Sigmoid colon (tissue), 7 donors: ENCODE measurements around the gene MACIR. TPM values are rescaled to one million over a fixed set of nuclear protein-coding genes. Genes with fewer than 3 reads are reported as not detected.

Experiments used
- DNase-seq: peaks from one replicate; pipeline ENCODE4 v3.0.0-alpha.2; 2019
- H3K27ac ChIP-seq, 4 donors: fragments of 200-600 bp; sonication (generic); one replicate each; pipeline ENCODE4 v1.5.1; 2016 to 2019; ENCODE audit warnings: mild to moderate bottlenecking in 1 of 4
- H3K27me3 ChIP-seq, 3 donors: fragments of 200-600 bp; sonication (generic); one replicate each; pipeline ENCODE4 v1.5.1; 2019; ENCODE audit warnings: mild to moderate bottlenecking in 1 of 3
- H3K36me3 ChIP-seq, 4 donors: fragments of 200-600 bp; sonication (generic); one replicate each; pipeline ENCODE4 v1.5.1; 2016 to 2019
- H3K4me1 ChIP-seq, 4 donors: fragments of 200-600 bp; sonication (generic); one replicate each; pipeline ENCODE4 v1.5.1; 2017 to 2019
- H3K4me3 ChIP-seq, 4 donors: fragments of 200-600 bp; sonication (generic); one replicate each; pipeline ENCODE4 v1.5.1; 2017 to 2019; ENCODE audit warnings: mild to moderate bottlenecking in 2 of 4, moderate library complexity in 1 of 4
- H3K9me3 ChIP-seq, 4 donors: fragments of 200-600 bp in 3 of 4; sonication (generic) in 3 of 4; one replicate each; pipeline versions ENCODE4 v1.5.1 to v1.6.1; 2013 to 2019
- CTCF ChIP-seq, 4 experiments: fragments of 450-650 bp in 3 of 4; fragments of 200-600 bp in 1 of 4; IDR thresholded peaks; one replicate each; pipeline ENCODE4 v1.5.1; 2016 to 2019; ENCODE audit warnings: antibody characterized with exemption in 4 of 4, mild to moderate bottlenecking in 3 of 4, moderate library complexity in 2 of 4
- EP300 ChIP-seq, 4 donors: sonication (generic); formaldehyde crosslinking; IDR thresholded peaks; one replicate each; pipeline ENCODE4 v1.6.1; 2017; ENCODE audit warnings: antibody characterized with exemption in 4 of 4
- POLR2A ChIP-seq, 2 donors: fragments of 450-650 bp; IDR thresholded peaks; one replicate each; pipeline ENCODE4 v1.6.1; 2016; ENCODE audit warnings: antibody characterized with exemption in 2 of 2, mild to moderate bottlenecking in 2 of 2, moderate library complexity in 2 of 2
- POLR2AphosphoS5 ChIP-seq, 4 donors: sonication (generic); formaldehyde crosslinking; IDR thresholded peaks; one replicate each; pipeline ENCODE4 v1.6.1; 2017; ENCODE audit warnings: antibody characterized with exemption in 4 of 4
- WGBS, 2 donors: extraction: QIAGEN DNeasy Blood & Tissue Kit; methylation state at CpG; one replicate each; pipeline ENCODE4 v1.1.7; 2013; 5-methylcytosine and 5-hydroxymethylcytosine counted together
- intact Hi-C: fragments of 100-400 bp; cut with DNase I; formaldehyde crosslinking; loops from one replicate; pipeline ENCODE4 v1.15.1; 2023
- polyA plus RNA-seq, 3 donors: library from polyadenylated mRNA; stranded (reverse); fragments of 200-250 nt; gene quantifications; one replicate each; pipeline ENCODE4 v1.2.3, GENCODE V29; 2013
- total RNA-seq, 4 donors: library from RNA; depleted of rRNA; stranded (reverse); fragments of >200 nt; gene quantifications; one replicate each; pipeline ENCODE4 v1.1.0, GENCODE V29; 2016
- donor health status: healthy with polysubstance abuse.
- donor health status: Bipolar disorder and iron deficiency.
- donor health status: healthy.

Gene MACIR
- total and polyA plus RNA-seq, 7 donors: 2.6 to 74.9 (median 9.3) TPM

GRCh38 chr5:103247118-103247517 is 11.4 kb upstream of the MACIR start:
- no peaks in the 10 kb centered on the region for H3K9me3 ChIP-seq
- TF ChIP-seq POLR2AphosphoS5 (IDR thresholded peaks at IDR 0.05) (no peak), CTCF (IDR thresholded peaks at IDR 0.05) (no peak), EP300 (IDR thresholded peaks at IDR 0.05) (no peak), POLR2A (IDR thresholded peaks at IDR 0.05) (no peak)
- H3K27ac ChIP-seq: no peak overlapping the region
- H3K36me3 ChIP-seq: no peaks in the 10 kb centered on the region
- H3K27me3 ChIP-seq: no peaks in the 10 kb centered on the region
- 89 to 93% methylated on average over 1 of the region's 1 CpG for WGBS, 2 donors
- no peak overlapping the region for H3K4me3 ChIP-seq
- no peak for DNase-seq
- intact Hi-C loops: no loop called here
- H3K4me1 ChIP-seq: peaks cover 0 to 7% (median 0%) of the 10 kb centered on the region in 4 donors

DNA sequence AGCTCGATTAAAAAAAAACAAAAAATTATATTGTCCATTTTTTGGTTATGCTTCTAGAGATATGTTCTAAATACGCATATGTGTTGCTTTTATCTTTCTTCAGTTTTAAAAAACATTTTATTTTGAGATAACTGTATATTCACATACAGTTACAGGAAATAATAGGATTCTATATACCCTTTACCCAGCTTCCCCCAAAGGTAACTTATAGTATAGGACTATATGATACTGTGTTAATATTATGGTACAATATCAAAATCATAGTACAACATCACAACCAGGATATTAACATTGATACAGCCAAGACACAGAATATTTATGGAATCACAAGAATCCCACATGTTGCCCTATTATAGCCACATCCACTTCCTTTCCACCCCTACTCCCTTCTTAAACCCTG is 9.5 kb upstream of the MACIR start:
- WGBS, 2 donors: 97% methylated on average over 2 of the region's 2 CpGs
- TF ChIP-seq EP300 (IDR thresholded peaks at IDR 0.05): no peak
- intact Hi-C loops: no loop called here
- no peak for DNase-seq
- H3K27ac ChIP-seq: no peak overlapping the region
- no peaks in the 10 kb centered on the region for H3K36me3 ChIP-seq
- no peak overlapping the region for H3K4me3 ChIP-seq
- H3K9me3 ChIP-seq: no peaks in the 10 kb centered on the region
- H3K4me1 ChIP-seq: peaks cover 0 to 7% (median 0%) of the 10 kb centered on the region in 4 donors
- no peaks in the 10 kb centered on the region for H3K27me3 ChIP-seq

DNA sequence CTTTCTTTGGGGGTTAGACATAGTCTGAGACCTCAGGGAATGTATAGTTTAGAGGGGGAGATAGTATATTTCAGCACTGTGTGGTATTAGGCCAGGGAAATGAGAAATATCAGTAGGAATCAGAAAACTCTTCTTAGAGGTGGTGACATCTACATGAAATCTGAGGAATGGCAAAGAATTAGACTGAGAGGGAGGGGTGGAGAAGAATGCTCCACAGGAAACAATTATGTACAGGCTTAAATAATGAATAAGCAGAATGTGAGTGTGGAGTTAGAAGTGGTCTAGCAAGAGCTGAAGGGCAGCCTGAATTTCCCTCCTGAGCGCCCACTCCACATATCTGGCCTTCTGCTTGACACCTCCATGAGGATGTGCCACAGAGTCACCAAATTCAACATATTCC is 3.6 kb upstream of the MACIR start:
- WGBS, 2 donors: 43 to 98% methylated on average over 1 of the region's 1 CpG
- no peak for TF ChIP-seq POLR2A (IDR thresholded peaks at IDR 0.05)
- TF ChIP-seq POLR2AphosphoS5 (IDR thresholded peaks at IDR 0.05): no peak
- TF ChIP-seq CTCF (IDR thresholded peaks at IDR 0.05): no peak
- TF ChIP-seq EP300 (IDR thresholded peaks at IDR 0.05): no peak
- no peaks in the 10 kb centered on the region for H3K36me3 ChIP-seq
- H3K27me3 ChIP-seq: no peaks in the 10 kb centered on the region
- no peaks in the 10 kb centered on the region for H3K9me3 ChIP-seq
- peaks cover 0 to 11% (median 0%) of the 10 kb centered on the region in 4 donors for H3K4me1 ChIP-seq
- intact Hi-C loops: no loop called here
- no peak overlapping the region for H3K27ac ChIP-seq
- no peak for DNase-seq
- H3K4me3 ChIP-seq: no peak overlapping the region

- no peaks in the 10 kb centered on the region for H3K36me3 ChIP-seq
- intact Hi-C loops: no loop called here
- 32 to 78% methylated on average over 7 of the region's 7 CpGs for WGBS, 2 donors
Measured at GRCh38 chr5:103255691-103256090, 2.9 kb upstream of the MACIR start.

DNA sequence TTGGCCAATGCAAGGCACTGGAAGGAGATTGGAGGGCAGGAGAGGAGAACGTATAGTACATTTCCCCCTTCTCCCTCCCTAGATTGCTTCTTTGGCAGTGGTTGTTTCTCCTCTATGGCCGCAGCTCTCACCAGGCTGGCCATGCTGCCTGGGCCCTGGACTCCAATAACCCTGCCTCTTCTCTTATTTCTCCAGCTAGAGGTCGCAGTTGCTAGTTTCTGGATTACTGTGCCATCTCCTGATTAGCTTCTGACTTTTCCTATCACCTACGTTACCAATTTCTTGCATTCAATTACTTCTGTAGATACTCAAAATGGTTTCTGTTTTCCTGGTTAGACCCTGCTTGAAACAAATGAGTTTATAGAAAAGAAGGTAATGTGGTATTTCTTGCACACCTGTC is 2.4 kb upstream of the MACIR start:
- peaks cover 0 to 23% (median 9%) of the 10 kb centered on the region in 4 donors for H3K4me1 ChIP-seq
- 72 to 86% methylated on average over 4 of the region's 4 CpGs for WGBS, 2 donors
- no peak overlapping the region for H3K27ac ChIP-seq
- TF ChIP-seq POLR2A (IDR thresholded peaks at IDR 0.05) (no peak), EP300 (IDR thresholded peaks at IDR 0.05) (no peak), POLR2AphosphoS5 (IDR thresholded peaks at IDR 0.05) (no peak), CTCF (IDR thresholded peaks at IDR 0.05) (no peak)
- no peaks in the 10 kb centered on the region for H3K27me3 ChIP-seq
- H3K9me3 ChIP-seq: no peaks in the 10 kb centered on the region
- no peak for DNase-seq
- no peaks in the 10 kb centered on the region for H3K36me3 ChIP-seq
- intact Hi-C loops: no loop called here
- no peak overlapping the region for H3K4me3 ChIP-seq

More at GRCh38 chr5:103255691-103256090, 2.9 kb upstream of the MACIR start:
- DNase-seq: no peak
- Histone ChIP-seq H3K4me1 (peaks cover 0 to 19% (median 4%) of the 10 kb centered on the region in 4 donors), H3K9me3 (no peaks in the 10 kb centered on the region), H3K27me3 (no peaks in the 10 kb centered on the region), H3K27ac (no peak overlapping the region), H3K4me3 (no peak overlapping the region)
- TF ChIP-seq EP300 (IDR thresholded peaks at IDR 0.05) (no peak), POLR2A (IDR thresholded peaks at IDR 0.05) (no peak), CTCF (IDR thresholded peaks at IDR 0.05) (no peak), POLR2AphosphoS5 (IDR thresholded peaks at IDR 0.05) (no peak)
